Suprapubic skin (tissue), 4 donors: Measurements from ENCODE around the gene PLAC9.

Source experiments
- CTCF ChIP-seq, 2 donors: fragments of 200-600 bp in 1 of 2; fragments of 450-650 bp in 1 of 2; sonication (generic) in 1 of 2; IDR thresholded peaks; one replicate each; pipeline ENCODE4 v1.5.1; 2016 to 2019; ENCODE audit warnings: antibody characterized with exemption in 2 of 2, mild to moderate bottlenecking in 1 of 2, moderate library complexity in 1 of 2
- POLR2A ChIP-seq, 2 donors: fragments of 450-650 bp; IDR thresholded peaks; one replicate each; pipeline ENCODE4 v1.6.1; 2017; ENCODE audit warnings: antibody characterized with exemption in 2 of 2, mild to moderate bottlenecking in 2 of 2, moderate library complexity in 2 of 2
- POLR2AphosphoS5 ChIP-seq, 3 donors: sonication (generic); formaldehyde crosslinking; IDR thresholded peaks; one replicate each; pipeline ENCODE4 v1.6.1; 2017; ENCODE audit warnings: antibody characterized with exemption in 3 of 3

GRCh38 chr10:80153460-80153859, 20.9 kb downstream of the PLAC9 start:
- no peak for TF ChIP-seq POLR2AphosphoS5 (IDR thresholded peaks at IDR 0.05)
- TF ChIP-seq POLR2A (IDR thresholded peaks at IDR 0.05) = no peak
- TF ChIP-seq CTCF (IDR thresholded peaks at IDR 0.05) = no peak
